Fibroblast of pulmonary artery (primary cell): Measurements from ENCODE around the gene RANBP3L.
"Not testable (repeated sequence)": the region's sequence is repeated elsewhere in the genome, so short reads cannot be mapped to it uniquely, and the experiment has no call there.

Experiments used
- DNase-seq: peaks from one replicate; pipeline ENCODE4 v3.0.0-alpha.2; 2010; ENCODE audit warnings: low read depth
- H3K4me3 ChIP-seq: replicated peaks from 2 replicates; pipeline ENCODE4 v1.5.1; 2011; ENCODE audit warnings: low read depth, mild to moderate bottlenecking, control low read depth, low read length, moderate library complexity
- CTCF ChIP-seq: IDR thresholded peaks from 2 replicates; pipeline ENCODE4 v1.5.1; 2011; ENCODE audit warnings: mild to moderate bottlenecking, control low read depth, low read length, inconsistent platforms; ENCODE audit errors: missing control alignments

The RANBP3L gene, protein sequence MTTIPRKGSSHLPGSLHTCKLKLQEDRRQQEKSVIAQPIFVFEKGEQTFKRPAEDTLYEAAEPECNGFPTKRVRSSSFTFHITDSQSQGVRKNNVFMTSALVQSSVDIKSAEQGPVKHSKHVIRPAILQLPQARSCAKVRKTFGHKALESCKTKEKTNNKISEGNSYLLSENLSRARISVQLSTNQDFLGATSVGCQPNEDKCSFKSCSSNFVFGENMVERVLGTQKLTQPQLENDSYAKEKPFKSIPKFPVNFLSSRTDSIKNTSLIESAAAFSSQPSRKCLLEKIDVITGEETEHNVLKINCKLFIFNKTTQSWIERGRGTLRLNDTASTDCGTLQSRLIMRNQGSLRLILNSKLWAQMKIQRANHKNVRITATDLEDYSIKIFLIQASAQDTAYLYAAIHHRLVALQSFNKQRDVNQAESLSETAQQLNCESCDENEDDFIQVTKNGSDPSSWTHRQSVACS

DNA sequence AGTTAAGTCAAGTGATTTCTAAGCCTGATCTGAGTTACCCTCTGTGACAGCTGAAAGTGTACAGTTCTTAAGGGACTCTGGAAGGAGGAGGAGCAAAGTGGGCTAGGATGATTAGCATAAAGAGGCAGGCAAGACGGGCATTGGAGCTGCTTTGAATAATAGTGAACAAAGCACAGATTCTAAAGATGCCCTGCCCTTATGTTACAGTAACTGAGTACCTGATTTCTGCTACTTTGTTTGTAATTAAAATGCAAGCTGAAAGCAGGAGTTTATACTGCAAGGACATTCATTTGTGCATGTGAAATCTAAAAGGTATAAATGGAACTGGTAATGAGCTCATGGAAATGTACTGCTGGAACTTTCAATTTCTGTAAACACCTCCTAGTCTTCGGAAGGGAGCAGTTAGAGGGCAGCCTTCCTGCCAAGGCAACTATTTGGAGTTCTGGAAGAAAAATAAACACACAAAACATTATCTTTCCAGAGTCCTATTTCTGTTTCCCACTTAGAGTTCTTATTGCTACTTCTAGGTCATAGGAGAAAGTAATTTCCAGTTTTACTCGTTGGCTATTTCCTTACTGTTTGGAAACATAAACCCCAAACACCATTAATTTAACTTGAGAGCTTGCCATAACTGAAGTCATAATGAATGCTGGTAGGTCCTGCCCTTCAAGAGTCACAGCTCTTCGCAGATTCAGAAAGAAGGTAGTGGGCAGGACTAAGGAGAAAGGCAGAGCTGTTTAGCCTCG lies at the start of gene RANBP3L:
Gene RANBP3L (minus strand): TSS at position 45 of the 746 bp plus-strand sequence. CDS start 486 bp downstream, outside the sequence.
- H3K4me3 ChIP-seq: peak within 1 kb of the TSS; percentile 47
- TF ChIP-seq CTCF: no peak
- DNase-seq: peak; percentile 34

- H3K4me3 ChIP-seq: no peak overlapping the region
- TF ChIP-seq CTCF: no peak
- no peak for DNase-seq
Measured at GRCh38 chr5:36346896-36347690, 45.4 kb upstream of the RANBP3L start.

GRCh38 chr5:36344899-36345298 lies 43.2 kb upstream of the RANBP3L start:
- TF ChIP-seq CTCF: no peak
- no peak overlapping the region for H3K4me3 ChIP-seq
- DNase-seq: no peak

DNA sequence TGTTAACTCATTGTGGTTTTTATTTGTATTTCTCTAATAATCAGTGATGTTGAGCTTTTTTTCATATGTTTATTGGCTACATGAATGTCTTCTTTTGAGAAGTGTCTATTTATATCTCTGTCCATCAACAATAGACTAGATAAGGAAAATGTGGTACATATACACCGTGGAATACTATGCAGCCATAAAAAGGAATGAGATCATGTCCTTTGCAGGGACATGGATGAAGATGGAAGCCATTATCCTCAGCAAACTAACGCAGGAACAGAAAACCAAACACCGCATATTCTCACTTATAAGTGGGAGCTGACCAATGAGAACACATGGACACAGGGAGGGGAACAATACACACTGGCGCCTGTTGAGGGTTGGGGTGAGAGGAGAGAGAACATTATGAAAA lies 40.0 kb upstream of the RANBP3L start:
- DNase-seq, H3K4me3 ChIP-seq: not testable (repeated sequence)

- no peak overlapping the region for H3K4me3 ChIP-seq
- TF ChIP-seq CTCF: no peak
- DNase-seq: no peak
Measured at GRCh38 chr5:36337597-36337996, 35.9 kb upstream of the RANBP3L start.

DNA sequence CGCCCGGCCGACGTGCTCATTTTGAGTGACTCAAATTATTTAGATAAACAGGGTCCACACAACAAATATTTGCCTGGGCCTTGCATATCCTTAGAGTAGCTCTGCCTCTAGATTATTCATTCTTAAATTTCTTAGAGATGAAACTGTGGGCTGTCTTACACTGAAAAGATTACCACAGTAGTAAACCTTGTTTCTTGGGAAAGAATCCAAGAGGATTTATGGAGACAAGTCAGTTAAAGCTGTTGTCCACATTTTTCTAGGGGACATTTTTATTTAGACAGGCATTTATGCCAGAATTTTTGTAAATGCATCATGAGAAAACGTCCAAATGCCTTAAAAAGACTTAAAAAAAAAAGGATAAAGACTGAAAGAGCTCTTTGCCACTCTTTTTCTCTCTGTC lies 32.6 kb upstream of the RANBP3L start:
- DNase-seq: no peak
- H3K4me3 ChIP-seq: no peak overlapping the region
- no peak for TF ChIP-seq CTCF

- not testable (repeated sequence) for DNase-seq, H3K4me3 ChIP-seq
Measured at GRCh38 chr5:36332720-36333119, 31.0 kb upstream of the RANBP3L start.
